NCI-H748 (cell line): Measurements from ENCODE around the gene PAQR4.
"Not testable (repeated sequence)": the region's sequence is repeated elsewhere in the genome, so short reads cannot be mapped to it uniquely, and the experiment has no call there.

Experiments used
- DNase-seq: peaks from one replicate; lab custom pipeline; 2025; ENCODE audit not compliant: unreplicated experiment; lab: John Stamatoyannopoulos, UW

PAQR4 gene

GRCh38 chr16:2943716-2944115, 25.4 kb upstream of the PAQR4 start:
- DNase-seq = not testable (repeated sequence)

- DNase-seq = no peak
Measured at GRCh38 chr16:2946649-2947048, 22.5 kb upstream of the PAQR4 start.

- no peak for DNase-seq
Measured at GRCh38 chr16:2948807-2949704, 20.1 kb upstream of the PAQR4 start.

GRCh38 chr16:2949705-2950352, 19.3 kb upstream of the PAQR4 start:
- no peak for DNase-seq

- no peak for DNase-seq
Measured at GRCh38 chr16:2950353-2950724, 18.8 kb upstream of the PAQR4 start.

GRCh38 chr16:2950773-2951172, 18.4 kb upstream of the PAQR4 start:
- DNase-seq = no peak

GRCh38 chr16:2952679-2953078, 16.5 kb upstream of the PAQR4 start:
- DNase-seq = peak; percentile 84

GRCh38 chr16:2953706-2954627, 15.2 kb upstream of the PAQR4 start:
- no peak for DNase-seq

- no peak for DNase-seq
Measured at GRCh38 chr16:2954656-2955381, 14.3 kb upstream of the PAQR4 start.

GRCh38 chr16:2955438-2955778, 13.7 kb upstream of the PAQR4 start:
- no peak for DNase-seq

GRCh38 chr16:2955779-2956578, 13.2 kb upstream of the PAQR4 start:
- DNase-seq = no peak

- DNase-seq = no peak
Measured at GRCh38 chr16:2956579-2956956, 12.6 kb upstream of the PAQR4 start.

GRCh38 chr16:2959206-2959605, 9.9 kb upstream of the PAQR4 start:
- no peak for DNase-seq

- no peak for DNase-seq
Measured at GRCh38 chr16:2960183-2961010, 8.8 kb upstream of the PAQR4 start.

GRCh38 chr16:2962334-2963073, 6.6 kb upstream of the PAQR4 start:
- no peak for DNase-seq

- DNase-seq = no peak
Measured at GRCh38 chr16:2963074-2963722, 6.0 kb upstream of the PAQR4 start.

- peak; percentile 79 for DNase-seq
Measured at GRCh38 chr16:2963723-2964474, 5.2 kb upstream of the PAQR4 start, which contains the start of gene KREMEN2. Gene KREMEN2, plus strand, starts transcription at chr16:2964275. Its CDS starts 246 bp downstream, at chr16:2964521.
